Mesothelial cell of epicardium (in vitro differentiated cells): Measurements from ENCODE around the gene CYTH1. TPM values are rescaled to one million over a fixed set of nuclear protein-coding genes. Genes with fewer than 3 reads are reported as not detected.

Source experiments
- DNase-seq, 2 experiments: peaks; one replicate each; pipeline ENCODE4 v3.0.0; 2021; ENCODE audit warnings: low spot score in 2 of 2; ENCODE audit not compliant: unreplicated experiment in 2 of 2
- H3K27ac Mint-ChIP-seq: 2 replicates; pipeline ENCODE4 v1.8.0; 2021; ENCODE audit warnings: mixed read lengths
- H3K27me3 Mint-ChIP-seq: 2 replicates; pipeline ENCODE4 v1.8.0; 2021; ENCODE audit warnings: low read depth, mixed read lengths
- H3K36me3 Mint-ChIP-seq: 2 replicates; pipeline ENCODE4 v1.8.0; 2021; ENCODE audit warnings: mixed read lengths
- H3K4me1 Mint-ChIP-seq: 2 replicates; pipeline ENCODE4 v1.8.0; 2021; ENCODE audit warnings: mixed read lengths
- H3K4me3 Mint-ChIP-seq: 2 replicates; pipeline ENCODE4 v1.8.0; 2021; ENCODE audit warnings: mild to moderate bottlenecking, moderate library complexity, mixed read lengths
- H3K9me3 Mint-ChIP-seq: 2 replicates; pipeline ENCODE4 v1.8.0; 2021; ENCODE audit warnings: mixed read lengths
- CTCF ChIP-seq: fragments of 200-600 bp; sonication (generic); IDR thresholded peaks from one replicate; pipeline ENCODE4 v1.5.0; 2021; ENCODE audit warnings: antibody characterized with exemption; ENCODE audit not compliant: unreplicated experiment
- total RNA-seq: library from RNA; stranded (reverse); gene quantifications from 3 replicates; pipeline ENCODE4 v1.2.1, GENCODE V29; 2021

CYTH1 gene
- total RNA-seq, 1 donor from 2014 or later: 42.8 TPM

GRCh38 chr17:78697122-78697521 lies 85.0 kb downstream of the CYTH1 start:
- H3K4me3 Mint-ChIP-seq: no peak overlapping the region
- DNase-seq: no peak
- H3K9me3 Mint-ChIP-seq: no peaks in the 10 kb centered on the region
- H3K36me3 Mint-ChIP-seq: peaks cover 33% of the 10 kb centered on the region
- no peaks in the 10 kb centered on the region for H3K4me1 Mint-ChIP-seq
- H3K27ac Mint-ChIP-seq: no peak overlapping the region
- no peaks in the 10 kb centered on the region for H3K27me3 Mint-ChIP-seq
- no peak for TF ChIP-seq CTCF

GRCh38 chr17:78696016-78696982 lies 85.8 kb downstream of the CYTH1 start:
- DNase-seq: no peak
- no peak overlapping the region for H3K27ac Mint-ChIP-seq
- H3K9me3 Mint-ChIP-seq: no peaks in the 10 kb centered on the region
- peaks cover 34% of the 10 kb centered on the region for H3K36me3 Mint-ChIP-seq
- H3K4me1 Mint-ChIP-seq: no peaks in the 10 kb centered on the region
- no peak for TF ChIP-seq CTCF
- no peaks in the 10 kb centered on the region for H3K27me3 Mint-ChIP-seq
- no peak overlapping the region for H3K4me3 Mint-ChIP-seq

GRCh38 chr17:78694805-78695531 lies 87.1 kb downstream of the CYTH1 start:
- H3K27me3 Mint-ChIP-seq: no peaks in the 10 kb centered on the region

GRCh38 chr17:78693346-78694083 lies 88.6 kb downstream of the CYTH1 start:
- Mint-ChIP-seq H3K9me3 (peaks cover 13% of the 10 kb centered on the region), H3K36me3 (peaks cover 51% of the 10 kb centered on the region), H3K4me1 (no peaks in the 10 kb centered on the region), H3K27ac (no peak overlapping the region), H3K27me3 (no peaks in the 10 kb centered on the region), H3K4me3 (no peak overlapping the region)
- no peak for TF ChIP-seq CTCF
- DNase-seq: no peak

More at GRCh38 chr17:78694805-78695531, 87.1 kb downstream of the CYTH1 start:
- no peak for DNase-seq
- Mint-ChIP-seq H3K4me3 (no peak overlapping the region), H3K36me3 (peaks cover 40% of the 10 kb centered on the region), H3K4me1 (no peaks in the 10 kb centered on the region), H3K27ac (no peak overlapping the region), H3K9me3 (peaks cover 1% of the 10 kb centered on the region)
- no peak for TF ChIP-seq CTCF

- no peak for TF ChIP-seq CTCF
- H3K27ac Mint-ChIP-seq: no peak overlapping the region
- no peak overlapping the region for H3K4me3 Mint-ChIP-seq
- H3K4me1 Mint-ChIP-seq: no peaks in the 10 kb centered on the region
- peaks cover 13% of the 10 kb centered on the region for H3K9me3 Mint-ChIP-seq
- H3K36me3 Mint-ChIP-seq: peaks cover 59% of the 10 kb centered on the region
- no peaks in the 10 kb centered on the region for H3K27me3 Mint-ChIP-seq
- no peak for DNase-seq
Observed at GRCh38 chr17:78692460-78693010, 89.5 kb downstream of the CYTH1 start.
